Gastroesophageal sphincter (tissue), 4 donors: ENCODE data around the gene OR2T2. TPM values are rescaled to one million over a fixed set of nuclear protein-coding genes. Genes with fewer than 3 reads are reported as not detected.
"Not testable (repeated sequence)": the region's sequence is repeated elsewhere in the genome, so short reads cannot be mapped to it uniquely, and the experiment has no call there.

Source experiments
- ATAC-seq: fragments of 150-250 bp; one replicate; pipeline ENCODE4 v1.9.1; 2016; ENCODE audit warnings: mild to moderate bottlenecking, moderate library complexity
- H3K27ac ChIP-seq, 4 donors: fragments of 200-600 bp; sonication (generic) in 3 of 4; 1 replicate in 3 of 4; 2 replicates in 1 of 4; pipeline ENCODE4 v1.5.1; 2016 to 2019
- H3K27me3 ChIP-seq: fragments of 200-600 bp; sonication (generic); one replicate; pipeline ENCODE4 v1.5.1; 2019
- H3K36me3 ChIP-seq, 2 donors: fragments of 200-600 bp; sonication (generic); one replicate each; pipeline ENCODE4 v1.5.1; 2019; ENCODE audit warnings: control low read depth in 1 of 2
- H3K4me1 ChIP-seq, 3 donors: fragments of 200-600 bp; sonication (generic); 1 replicate in 2 of 3; 2 replicates in 1 of 3; pipeline ENCODE4 v1.5.1; 2016 to 2019; ENCODE audit warnings: control low read depth in 2 of 3
- H3K4me3 ChIP-seq, 2 donors: fragments of 200-600 bp; sonication (generic); one replicate each; pipeline ENCODE4 v1.5.1; 2019; ENCODE audit warnings: mild to moderate bottlenecking in 1 of 2, moderate library complexity in 1 of 2
- H3K9me3 ChIP-seq, 3 donors: fragments of 200-600 bp; sonication (generic); one replicate each; pipeline ENCODE4 v1.5.1; 2017 to 2019; ENCODE audit warnings: control low read depth in 2 of 3
- WGBS, 2 donors: methylation state at CpG; one replicate each; pipeline ENCODE4 v1.1.5; 2018; ENCODE audit warnings: low coverage in 1 of 2; 5-methylcytosine and 5-hydroxymethylcytosine counted together
- total RNA-seq, 4 donors: library from RNA; depleted of rRNA; stranded (reverse); fragments of >200 nt; gene quantifications; one replicate each; pipeline ENCODE4 v1.1.0, GENCODE V29; 2016

OR2T2 gene
- total RNA-seq, 4 donors from 2014 or later: not detected

DNA sequence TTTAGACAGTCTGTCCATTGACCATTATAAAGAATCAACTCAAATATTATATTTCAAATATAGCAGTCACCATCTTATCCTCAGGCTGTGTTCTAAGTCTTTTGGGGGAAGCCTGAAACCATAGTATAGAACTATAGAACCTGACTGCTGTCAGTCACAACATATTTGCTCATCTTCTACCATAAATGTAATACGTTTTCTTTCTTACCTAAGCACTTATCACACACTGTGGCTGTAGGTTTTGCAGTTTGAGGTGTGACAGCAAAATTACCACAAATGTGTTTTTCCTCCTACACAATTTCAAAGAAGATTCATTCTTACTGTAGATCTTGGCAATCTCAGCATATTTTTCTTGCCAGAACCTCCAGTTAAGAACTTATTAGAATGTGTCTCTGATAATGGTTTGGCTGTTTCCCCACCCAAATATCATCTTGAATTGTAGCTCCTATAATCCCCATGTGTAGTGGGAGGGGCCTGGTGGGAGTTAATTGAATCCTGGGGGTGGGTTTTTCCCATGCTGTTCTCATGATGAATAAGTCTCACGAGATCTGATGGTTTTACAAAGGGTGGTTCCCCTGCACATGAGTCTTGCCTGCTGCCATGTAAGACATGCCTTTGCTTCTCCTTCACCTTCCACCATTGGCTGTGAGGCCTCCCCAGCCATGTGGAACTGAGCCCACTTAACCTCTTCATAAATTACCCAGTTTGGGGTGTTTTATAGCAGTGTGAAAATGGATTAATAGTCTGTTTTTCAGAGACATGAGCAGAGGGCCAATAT is 2.7 kb upstream of the OR2T2 start:
- WGBS, 2 donors: 50 to 75% methylated on average over 1 of the region's 2 CpGs
- ATAC-seq, H3K27ac ChIP-seq, H3K27me3 ChIP-seq, H3K36me3 ChIP-seq, H3K4me3 ChIP-seq, H3K4me1 ChIP-seq, H3K9me3 ChIP-seq: not testable (repeated sequence)

- H3K36me3 ChIP-seq, H3K4me1 ChIP-seq, H3K9me3 ChIP-seq, H3K4me3 ChIP-seq, H3K27me3 ChIP-seq, ATAC-seq, H3K27ac ChIP-seq: not testable (repeated sequence)
- WGBS, 2 donors: 68 to 76% methylated on average over 3 to 4 of the region's 4 CpGs
These were observed 834 bp upstream of the OR2T2 start for GRCh38 chr1:248444603-248445002.

DNA sequence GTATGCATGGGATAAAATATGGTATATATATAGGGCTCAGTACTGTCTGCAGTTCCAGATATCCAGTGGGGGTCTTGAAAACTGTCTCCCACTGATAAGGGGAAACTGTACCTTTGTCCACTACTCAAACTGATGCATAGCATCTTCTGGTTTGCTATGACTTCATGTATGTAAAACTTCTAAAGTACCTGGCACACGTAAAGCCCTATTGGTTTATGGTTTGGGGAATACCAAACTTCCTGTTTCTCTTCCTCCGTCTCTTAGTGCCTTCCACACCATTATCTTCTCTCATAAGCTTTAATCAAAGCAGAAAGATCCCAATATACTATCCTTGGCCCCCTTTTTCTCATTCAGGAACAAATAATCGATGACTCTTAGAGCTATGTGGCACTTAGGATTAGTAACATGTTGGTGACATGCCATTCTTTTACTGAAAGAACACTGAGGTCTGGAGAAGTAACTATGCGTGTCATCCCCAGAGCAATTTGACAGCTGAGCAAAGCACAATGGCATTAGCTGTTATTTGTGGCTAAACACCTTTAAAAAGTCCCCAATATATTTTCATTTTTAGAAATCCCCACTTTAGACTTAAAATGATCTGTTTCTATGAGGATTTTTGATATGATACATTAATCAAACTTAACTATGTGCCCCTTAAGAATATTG is 3.1 kb downstream of the OR2T2 start:
- ATAC-seq, H3K27ac ChIP-seq, H3K36me3 ChIP-seq, H3K9me3 ChIP-seq, H3K4me3 ChIP-seq, H3K4me1 ChIP-seq, H3K27me3 ChIP-seq: not testable (repeated sequence)
- WGBS, 2 donors: no CpG with 5 or more reads among the region's 4 CpGs

DNA sequence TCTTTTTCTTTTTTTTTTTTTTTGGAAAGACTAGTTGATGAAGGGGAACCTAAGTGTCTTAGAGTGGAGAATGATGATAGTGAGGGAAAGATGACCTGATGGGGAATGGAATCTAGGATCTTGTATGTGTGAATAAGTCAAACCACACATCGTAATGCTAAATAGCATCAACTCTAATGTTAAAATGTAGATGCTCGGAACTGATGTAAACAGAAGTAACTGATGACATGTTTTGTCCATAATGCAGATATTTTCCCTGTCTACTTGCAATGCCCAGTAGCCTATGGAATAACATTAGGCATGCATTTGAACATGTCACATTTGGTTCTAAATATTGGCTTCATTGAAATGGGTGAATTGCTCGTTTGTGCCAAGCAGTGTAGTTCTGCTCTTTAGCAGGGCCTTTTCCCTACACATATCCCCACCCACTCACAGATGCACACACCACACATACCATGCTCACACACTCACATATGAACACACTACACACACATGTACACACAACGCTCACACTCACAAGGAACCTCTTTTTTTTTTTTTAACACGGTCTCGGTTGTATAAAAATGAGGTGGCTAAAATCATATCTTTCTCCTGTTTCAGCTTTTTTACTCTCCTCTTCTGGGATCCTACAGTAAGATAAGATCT is 4.5 kb downstream of the OR2T2 start:
- not testable (repeated sequence) for ATAC-seq, H3K9me3 ChIP-seq, H3K4me1 ChIP-seq, H3K27me3 ChIP-seq, H3K36me3 ChIP-seq, H3K27ac ChIP-seq, H3K4me3 ChIP-seq
- 74 to 77% methylated on average over 5 of the region's 6 CpGs for WGBS, 2 donors

GRCh38 chr1:248450466-248451145 is 5.2 kb downstream of the OR2T2 start:
- H3K4me3 ChIP-seq, H3K9me3 ChIP-seq, H3K36me3 ChIP-seq, H3K4me1 ChIP-seq, ATAC-seq, H3K27me3 ChIP-seq, H3K27ac ChIP-seq: not testable (repeated sequence)
- 48% methylated on average over 2 of the region's 5 CpGs; no CpG with 5 or more reads in 1 of the 2 donors for whole genome bisulfite sequencing, 2 donors

DNA sequence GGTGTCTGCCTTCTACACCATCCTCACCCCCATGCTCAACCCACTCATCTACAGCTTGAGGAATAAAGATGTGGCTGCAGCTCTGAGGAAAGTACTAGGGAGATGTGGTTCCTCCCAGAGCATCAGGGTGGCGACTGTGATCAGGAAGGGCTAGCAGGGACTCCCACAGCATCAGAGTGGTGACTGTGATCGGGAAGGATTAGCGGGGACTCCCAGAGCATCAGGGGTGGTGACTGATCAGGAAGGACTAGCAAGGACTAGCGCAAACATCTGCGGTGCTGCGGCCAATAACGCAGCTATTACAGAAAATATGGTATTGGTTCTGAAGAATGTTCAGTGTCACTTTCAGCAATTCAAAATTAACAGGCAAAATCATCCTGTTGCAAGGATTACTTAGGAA is 8.2 kb downstream of the OR2T2 start:
- H3K27ac ChIP-seq, H3K9me3 ChIP-seq, H3K4me3 ChIP-seq, H3K27me3 ChIP-seq, ATAC-seq, H3K36me3 ChIP-seq, H3K4me1 ChIP-seq: not testable (repeated sequence)
- WGBS, 2 donors: 93% methylated on average over 6 of the region's 7 CpGs; no CpG with 5 or more reads in 1 of the 2 donors

DNA sequence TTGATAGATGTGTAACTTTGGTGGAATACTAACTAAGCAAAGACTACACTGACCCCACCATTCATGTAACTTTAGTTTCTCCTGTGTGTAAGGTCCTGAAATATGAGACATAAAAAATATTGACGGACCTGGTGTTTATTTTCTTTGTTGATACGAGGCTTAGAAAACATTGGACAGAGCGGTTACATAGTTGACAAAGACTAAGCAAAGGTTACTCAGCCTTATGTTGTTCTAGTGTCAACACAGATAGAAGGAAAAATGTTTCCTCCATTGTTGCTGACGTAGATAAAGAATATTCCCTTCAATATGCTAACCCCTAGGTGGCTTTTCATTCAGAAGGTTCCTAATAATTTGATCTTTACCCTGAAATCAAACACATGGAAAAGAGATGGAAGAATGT is 9.6 kb downstream of the OR2T2 start:
- H3K4me3 ChIP-seq, H3K27ac ChIP-seq, H3K36me3 ChIP-seq, H3K9me3 ChIP-seq, H3K4me1 ChIP-seq, H3K27me3 ChIP-seq, ATAC-seq: not testable (repeated sequence)
- WGBS, 2 donors: no CpG with 5 or more reads among the region's 4 CpGs

DNA sequence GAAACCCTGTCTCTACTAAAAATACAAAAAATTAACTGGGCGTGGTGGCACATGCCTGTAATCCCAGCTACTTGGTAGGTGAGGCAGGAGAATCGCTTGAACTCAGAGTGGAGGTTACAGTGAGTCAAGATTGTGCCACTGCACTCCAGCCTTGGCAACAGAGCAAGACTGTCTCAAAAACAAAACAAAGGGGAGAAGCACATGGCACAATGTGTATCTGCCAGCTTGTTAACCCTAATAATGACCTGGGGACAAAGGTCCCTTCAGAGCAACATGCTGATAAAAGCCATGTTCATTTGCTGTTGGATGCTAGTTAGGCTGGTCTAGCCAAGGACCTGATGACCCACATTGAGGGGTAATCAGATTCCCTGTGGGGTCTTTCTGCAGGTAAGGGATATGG is 11.2 kb downstream of the OR2T2 start:
- not testable (repeated sequence) for H3K4me1 ChIP-seq, H3K27ac ChIP-seq, H3K36me3 ChIP-seq, H3K27me3 ChIP-seq, H3K9me3 ChIP-seq, ATAC-seq, H3K4me3 ChIP-seq
- WGBS, 2 donors: no CpG with 5 or more reads among the region's 2 CpGs

GRCh38 chr1:248459117-248459516 is 13.7 kb downstream of the OR2T2 start:
- WGBS, 2 donors: 59 to 60% methylated on average over 7 of the region's 7 CpGs
- H3K27me3 ChIP-seq, H3K9me3 ChIP-seq, H3K36me3 ChIP-seq, ATAC-seq, H3K4me1 ChIP-seq, H3K27ac ChIP-seq, H3K4me3 ChIP-seq: not testable (repeated sequence)
